Upper lobe of right lung (tissue), 1 donor: ENCODE measurements around the gene HNF4A. TPM values are rescaled to one million over a fixed set of nuclear protein-coding genes. Genes with fewer than 3 reads are reported as not detected.

ENCODE experiments used
- ATAC-seq: fragments of 200-7000 bp; cut with Tn5 transposase; one replicate; pipeline ENCODE4 v1.9.1; 2020; ENCODE audit warnings: mild to moderate bottlenecking, moderate library complexity
- DNase-seq: peaks from one replicate; pipeline ENCODE4 v3.0.0-alpha.2; 2020
- H3K27ac ChIP-seq: fragments of 200-600 bp; one replicate; pipeline ENCODE4 v1.8.0; 2022
- H3K27me3 ChIP-seq: fragments of 200-600 bp; one replicate; pipeline ENCODE4 v1.8.0; 2022; ENCODE audit warnings: mild to moderate bottlenecking
- H3K36me3 ChIP-seq: fragments of 200-600 bp; one replicate; pipeline ENCODE4 v1.8.0; 2022
- H3K4me1 ChIP-seq: fragments of 200-600 bp; one replicate; pipeline ENCODE4 v1.8.0; 2022
- H3K4me3 ChIP-seq: fragments of 200-600 bp; one replicate; pipeline ENCODE4 v1.8.0; 2022; ENCODE audit warnings: mild to moderate bottlenecking
- H3K9me3 ChIP-seq: fragments of 200-600 bp; one replicate; pipeline ENCODE4 v1.8.0; 2022
- intact Hi-C: fragments of 100-400 bp; cut with DNase I; formaldehyde crosslinking; loops from one replicate; pipeline ENCODE4 v1.11.0; 2022
- long read RNA-seq: library from polyadenylated mRNA; unstranded; transcript quantifications from one replicate; pipeline ENCODE4 v2.0.0, GENCODE V29; 2021
- total RNA-seq: library from RNA; stranded (reverse); fragmentation: NEBNext Ultra II Directional; extraction: Animal tissue kit (Norgen Biotek cat#: 25700); gene quantifications from one replicate; pipeline ENCODE4 v1.2.1, GENCODE V29; 2021
- TF ChIP-seq, protein P1 (sequence below): fragments of 200-600 bp; IDR thresholded peaks from one replicate; pipeline ENCODE4 v1.8.0; 2022; ENCODE audit warnings: antibody characterized with exemption
- donor health status: DM: no; HTN: yes; CAD: no; lungs with severe emphysema.

Gene HNF4A
- 0.20 TPM for total RNA-seq
- long read RNA-seq = 0 reads

- intact Hi-C loops = no loop called here
- DNase-seq (no peak), ATAC-seq (peak; percentile 11)
- Histone ChIP-seq H3K9me3 (no peaks in the 10 kb centered on the region), H3K4me3 (no peak within 1 kb of the TSS), H3K4me1 (no peaks in the 10 kb centered on the region), H3K27me3 (peaks cover 13% of the 10 kb centered on the region), H3K27ac (no peak within 1 kb of the TSS), H3K36me3 (no peaks in the 10 kb centered on the region)
- TF ChIP-seq, protein P1, sequence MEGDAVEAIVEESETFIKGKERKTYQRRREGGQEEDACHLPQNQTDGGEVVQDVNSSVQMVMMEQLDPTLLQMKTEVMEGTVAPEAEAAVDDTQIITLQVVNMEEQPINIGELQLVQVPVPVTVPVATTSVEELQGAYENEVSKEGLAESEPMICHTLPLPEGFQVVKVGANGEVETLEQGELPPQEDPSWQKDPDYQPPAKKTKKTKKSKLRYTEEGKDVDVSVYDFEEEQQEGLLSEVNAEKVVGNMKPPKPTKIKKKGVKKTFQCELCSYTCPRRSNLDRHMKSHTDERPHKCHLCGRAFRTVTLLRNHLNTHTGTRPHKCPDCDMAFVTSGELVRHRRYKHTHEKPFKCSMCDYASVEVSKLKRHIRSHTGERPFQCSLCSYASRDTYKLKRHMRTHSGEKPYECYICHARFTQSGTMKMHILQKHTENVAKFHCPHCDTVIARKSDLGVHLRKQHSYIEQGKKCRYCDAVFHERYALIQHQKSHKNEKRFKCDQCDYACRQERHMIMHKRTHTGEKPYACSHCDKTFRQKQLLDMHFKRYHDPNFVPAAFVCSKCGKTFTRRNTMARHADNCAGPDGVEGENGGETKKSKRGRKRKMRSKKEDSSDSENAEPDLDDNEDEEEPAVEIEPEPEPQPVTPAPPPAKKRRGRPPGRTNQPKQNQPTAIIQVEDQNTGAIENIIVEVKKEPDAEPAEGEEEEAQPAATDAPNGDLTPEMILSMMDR = no peak
Observed at GRCh38 chr20:44355498-44356352, at the start of gene HNF4A. TSS of gene HNF4A (plus strand) at chr20:44355699. CDS start at chr20:44355805, 106 bp downstream.

DNA sequence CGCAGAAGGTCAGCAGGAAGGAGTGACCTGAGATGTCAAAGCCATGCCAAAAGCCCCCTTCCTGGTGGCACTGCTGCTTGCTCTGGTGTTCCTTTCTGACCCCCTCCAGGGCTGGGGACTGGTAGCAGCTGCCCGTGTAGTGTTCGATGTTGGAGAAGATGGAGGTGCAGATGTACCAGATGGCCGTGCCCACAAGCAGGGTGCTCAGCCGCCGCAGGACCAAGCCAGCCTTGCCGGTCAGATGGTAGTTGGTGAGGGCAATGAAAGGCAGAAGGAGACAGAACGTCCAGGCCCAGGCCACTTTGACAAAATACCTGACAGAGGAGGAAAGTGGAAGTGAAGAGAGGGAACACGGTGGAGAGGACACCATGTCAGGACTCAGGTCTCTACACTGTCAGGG is 48.6 kb upstream of the HNF4A start:
- DNase-seq = peak; percentile 44
- Histone ChIP-seq H3K27me3 (no peaks in the 10 kb centered on the region), H3K9me3 (no peaks in the 10 kb centered on the region), H3K27ac (no peak overlapping the region), H3K36me3 (peaks cover 12% of the 10 kb centered on the region), H3K4me3 (no peak overlapping the region), H3K4me1 (peaks cover 12% of the 10 kb centered on the region)
- intact Hi-C loops = no loop called here
- TF ChIP-seq, protein P1 = no peak
- ATAC-seq = no peak

DNA sequence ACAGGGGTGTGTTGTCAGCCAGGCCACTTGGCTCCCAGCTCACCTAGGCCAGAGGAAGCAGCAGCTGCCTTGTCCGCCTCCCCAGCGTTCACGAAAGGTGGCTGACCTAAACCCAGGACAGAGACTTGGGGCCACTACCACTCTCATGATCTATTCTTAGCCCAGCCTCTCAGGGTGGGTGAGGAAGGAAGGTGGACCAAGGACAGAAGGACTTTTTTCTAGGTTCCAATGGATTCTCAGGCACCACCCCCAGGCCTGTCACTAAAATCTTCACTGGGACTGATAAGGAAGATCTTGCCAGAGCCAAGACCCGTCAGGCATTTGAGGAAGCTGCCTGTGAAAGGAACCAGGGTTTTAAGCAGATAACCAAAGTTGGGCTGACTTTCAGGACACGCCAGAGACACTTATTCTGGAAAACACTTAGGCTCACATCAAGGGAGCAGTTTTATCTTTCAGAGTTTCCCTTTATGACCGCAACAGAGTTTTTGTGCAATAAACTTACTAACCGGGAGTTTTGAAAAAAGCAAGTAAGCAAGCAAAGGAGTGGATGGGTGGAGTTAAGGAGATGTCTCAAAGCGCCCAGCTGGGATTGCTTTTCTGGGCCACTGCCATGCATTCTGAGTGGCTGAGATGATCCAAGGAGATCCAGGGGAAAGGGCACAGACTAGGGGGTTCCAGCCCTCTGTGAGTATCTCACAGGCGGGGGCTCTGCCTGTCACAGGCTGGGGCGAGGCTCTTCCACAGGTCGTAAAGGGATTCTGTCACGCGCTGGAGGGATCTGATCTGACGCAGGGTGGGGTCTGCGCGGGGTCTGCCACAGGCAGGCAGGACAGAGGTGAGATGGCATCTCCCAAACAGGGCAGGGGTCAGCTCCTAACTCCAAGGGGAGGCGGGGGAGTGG is 45.5 kb upstream of the HNF4A start:
- peak overlapping the region; percentile 79 for H3K27ac ChIP-seq

DNA sequence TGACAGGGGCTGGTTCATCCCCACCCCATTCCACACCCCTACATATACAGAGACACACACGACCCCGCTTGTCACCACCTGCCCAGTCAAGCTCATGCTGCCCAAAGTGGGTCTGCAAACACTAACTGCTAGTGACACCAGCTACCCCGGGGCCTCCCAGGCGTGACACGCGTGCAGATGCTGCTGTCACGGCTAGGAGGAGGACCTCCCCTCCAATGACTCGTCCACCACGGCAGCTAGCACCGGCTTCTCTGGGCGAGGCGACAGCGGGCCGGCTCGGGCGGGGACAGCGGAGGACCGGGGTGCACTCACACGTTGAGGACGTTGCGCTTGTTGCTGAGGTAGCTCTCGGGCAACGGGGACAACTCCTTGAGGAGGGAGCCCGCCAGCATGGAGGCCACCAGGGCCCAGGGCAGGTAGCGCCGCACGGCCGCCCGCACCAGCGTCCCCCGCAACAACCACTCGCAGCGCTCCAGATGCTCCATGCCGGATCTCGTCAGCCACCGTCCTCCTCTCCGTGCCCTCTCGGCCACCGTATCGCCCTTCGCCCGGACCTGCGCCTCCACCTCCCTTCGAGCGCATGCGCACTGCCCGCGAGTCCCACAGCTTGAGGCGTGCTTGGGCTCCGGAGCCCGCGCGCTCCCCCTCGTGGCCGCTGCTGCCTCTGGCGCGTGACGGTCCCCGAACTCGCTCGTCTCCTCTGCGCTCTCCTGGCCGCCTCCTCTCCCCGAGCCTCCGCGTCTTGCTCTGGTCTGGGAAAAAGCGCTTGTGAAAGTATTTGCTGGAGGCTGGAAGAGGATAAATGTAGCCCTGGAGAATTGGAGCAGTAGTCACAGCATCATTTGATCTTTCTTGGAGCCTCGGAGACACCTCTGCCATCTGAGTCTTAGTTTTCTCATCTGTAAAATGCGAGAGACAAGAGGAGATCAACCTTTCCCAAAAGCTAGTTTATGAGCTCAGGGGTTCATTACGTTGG is 44.5 kb upstream of the HNF4A start, which contains the start of gene FITM2:
Gene FITM2, minus strand, starts transcription at position 539 of the 976 bp plus-strand sequence. Its CDS starts 54 bp downstream, at position 485.
- H3K9me3 ChIP-seq = no peaks in the 10 kb centered on the region

More for the DNA sequence above, 45.5 kb upstream of the HNF4A start:
- Histone ChIP-seq H3K4me3 (peak overlapping the region; percentile 97), H3K4me1 (peaks cover 9% of the 10 kb centered on the region), H3K36me3 (peaks cover 12% of the 10 kb centered on the region), H3K27me3 (no peaks in the 10 kb centered on the region), H3K9me3 (no peaks in the 10 kb centered on the region)
- DNase-seq (peak; percentile 49), ATAC-seq (peak; percentile 5)
- intact Hi-C loops = loop anchor here (5.0 kb wide), 1 partner anchor 93 kb away; no protein-coding TSS in a partner anchor
- TF ChIP-seq, protein P1 = no peak

More for the DNA sequence above, 44.5 kb upstream of the HNF4A start, which contains the start of gene FITM2:
- Histone ChIP-seq H3K36me3 (peaks cover 11% of the 10 kb centered on the region), H3K4me3 (peak within 1 kb of the TSS; percentile 97), H3K27ac (peak within 1 kb of the TSS; percentile 79), H3K4me1 (peaks cover 9% of the 10 kb centered on the region), H3K27me3 (no peaks in the 10 kb centered on the region)
- ATAC-seq (peak; percentile 99), DNase-seq (peak; percentile 100)
- intact Hi-C loops = loop anchor here (5.0 kb wide), 1 partner anchor 94 kb away; no protein-coding TSS in a partner anchor
- TF ChIP-seq, protein P1 = peak; percentile 95
